GM12892 (cell line): ENCODE results near the gene KIF5C.

Experiments used
- DNase-seq: peaks from one replicate; pipeline ENCODE4 v3.0.0; 2011; ENCODE audit not compliant: insufficient read length
- FAIRE-seq: peaks from 2 replicates; lab custom pipeline; 2011; peaks lifted over from hg19 to GRCh38; lab: Jason Lieb, UNC
- POLR2A ChIP-seq: IDR thresholded peaks from 2 replicates; pipeline ENCODE4 v1.6.1; 2011; ENCODE audit warnings: low read depth, low read length, control low read depth
- POLR2AphosphoS5 ChIP-seq: IDR thresholded peaks from 2 replicates; pipeline ENCODE4 v1.6.1; 2011; ENCODE audit warnings: low read depth, low read length, control low read depth
- TAF1 ChIP-seq: IDR thresholded peaks from 2 replicates; pipeline ENCODE4 v1.6.1; 2011; ENCODE audit warnings: low read depth, mild to moderate bottlenecking, control low read depth, low read length, borderline replicate concordance

Gene KIF5C

GRCh38 chr2:148935791-148936190, 60.8 kb downstream of the KIF5C start:
- FAIRE-seq (no peak), DNase-seq (no peak)
- TF ChIP-seq TAF1, result no peak
- TF ChIP-seq POLR2AphosphoS5, result no peak
- no peak for TF ChIP-seq POLR2A

GRCh38 chr2:148936857-148937450, 61.9 kb downstream of the KIF5C start:
- FAIRE-seq (no peak), DNase-seq (no peak)

GRCh38 chr2:148939271-148939670, 64.2 kb downstream of the KIF5C start:
- FAIRE-seq, result no peak
- no peak for TF ChIP-seq POLR2AphosphoS5
- no peak for TF ChIP-seq POLR2A
- TF ChIP-seq TAF1, result no peak
- DNase-seq, result no peak

More at GRCh38 chr2:148936857-148937450, 61.9 kb downstream of the KIF5C start:
- TF ChIP-seq TAF1, result no peak
- no peak for TF ChIP-seq POLR2AphosphoS5
- no peak for TF ChIP-seq POLR2A

- TF ChIP-seq POLR2AphosphoS5 (no peak), TAF1 (no peak), POLR2A (no peak)
- FAIRE-seq (no peak), DNase-seq (no peak)
These were observed 68.1 kb downstream of the KIF5C start for GRCh38 chr2:148943097-148943496.

- DNase-seq (no peak), FAIRE-seq (no peak)
- no peak for TF ChIP-seq POLR2AphosphoS5
- TF ChIP-seq TAF1, result no peak
- TF ChIP-seq POLR2A, result no peak
These were observed 69.5 kb downstream of the KIF5C start for GRCh38 chr2:148944536-148944935.

GRCh38 chr2:148947299-148947698, 72.3 kb downstream of the KIF5C start:
- TF ChIP-seq POLR2AphosphoS5 (no peak), POLR2A (no peak), TAF1 (no peak)
- DNase-seq (no peak), FAIRE-seq (no peak)

- no peak for TF ChIP-seq POLR2A
- TF ChIP-seq TAF1, result no peak
- no peak for TF ChIP-seq POLR2AphosphoS5
- DNase-seq (no peak), FAIRE-seq (no peak)
These were observed 73.8 kb downstream of the KIF5C start for GRCh38 chr2:148948868-148949267.

GRCh38 chr2:148949348-148949747, 74.3 kb downstream of the KIF5C start:
- no peak for DNase-seq
- FAIRE-seq, result no peak
- TF ChIP-seq POLR2A (no peak), TAF1 (no peak), POLR2AphosphoS5 (no peak)

GRCh38 chr2:148952621-148953020, 77.6 kb downstream of the KIF5C start:
- FAIRE-seq (no peak), DNase-seq (no peak)
- TF ChIP-seq TAF1 (no peak), POLR2AphosphoS5 (no peak), POLR2A (no peak)

GRCh38 chr2:148953426-148953825, 78.4 kb downstream of the KIF5C start:
- no peak for FAIRE-seq
- no peak for DNase-seq
- TF ChIP-seq POLR2A (no peak), TAF1 (no peak), POLR2AphosphoS5 (no peak)

- TF ChIP-seq TAF1 (no peak), POLR2A (no peak), POLR2AphosphoS5 (no peak)
- no peak for DNase-seq
- FAIRE-seq, result no peak
These were observed 79.5 kb downstream of the KIF5C start for GRCh38 chr2:148954536-148954935.

- TF ChIP-seq POLR2A, result no peak
- no peak for TF ChIP-seq TAF1
- TF ChIP-seq POLR2AphosphoS5, result no peak
- FAIRE-seq (no peak), DNase-seq (no peak)
These were observed 80.8 kb downstream of the KIF5C start for GRCh38 chr2:148955798-148956197.

GRCh38 chr2:148957023-148957422, 82.0 kb downstream of the KIF5C start:
- TF ChIP-seq POLR2A (no peak), POLR2AphosphoS5 (no peak), TAF1 (no peak)
- FAIRE-seq (no peak), DNase-seq (no peak)
